HG02642 (cell line): ENCODE results near the gene GALP.
"Not testable (repeated sequence)": the region's sequence is repeated elsewhere in the genome, so short reads cannot be mapped to it uniquely, and the experiment has no call there.

ENCODE experiments used
- ATAC-seq: cut with Tn5 transposase; IDR thresholded peaks from one replicate; pipeline ENCODE4 v1.9.1; 2021; ENCODE audit warnings: mild to moderate bottlenecking; ENCODE audit not compliant: unreplicated experiment, poor library complexity

GALP gene

DNA sequence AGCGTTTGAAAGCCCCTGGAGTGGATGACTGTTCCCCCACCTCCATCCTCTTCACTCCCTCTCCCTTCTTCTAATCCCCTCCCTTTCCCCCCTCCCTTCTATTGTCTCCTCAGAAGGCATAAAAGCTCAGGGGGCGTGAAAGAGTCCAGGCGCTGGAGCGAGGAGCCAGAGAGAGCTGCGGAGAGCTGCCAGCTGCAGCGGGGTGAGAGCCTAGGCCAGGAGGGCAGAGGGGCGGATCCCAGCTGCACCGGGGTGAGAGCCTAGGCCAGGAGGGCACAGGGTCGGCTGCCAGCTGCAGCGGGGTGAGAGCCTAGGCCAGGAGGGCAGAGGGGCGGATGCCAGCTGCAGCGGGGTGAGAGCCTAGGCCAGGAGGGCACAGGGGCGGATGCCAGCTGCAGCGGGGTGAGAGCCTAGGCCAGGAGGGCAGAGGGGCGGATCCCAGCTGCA, at the start of gene GALP:
Gene GALP, plus strand, starts transcription at position 148 of the 447 bp plus-strand sequence. CDS start 1,101 bp downstream, outside the sequence.
- not testable (repeated sequence) for ATAC-seq

GRCh38 chr19:56126983-56127780, 48.6 kb upstream of the GALP start:
- no peak for ATAC-seq

GRCh38 chr19:56130006-56130405, 45.8 kb upstream of the GALP start:
- no peak for ATAC-seq

- no peak for ATAC-seq
These were observed 44.2 kb upstream of the GALP start for GRCh38 chr19:56131651-56132050.

GRCh38 chr19:56132316-56132822, 43.4 kb upstream of the GALP start:
- ATAC-seq = no peak

- ATAC-seq = peak; percentile 53
These were observed 41.8 kb upstream of the GALP start for GRCh38 chr19:56133858-56134653.

DNA sequence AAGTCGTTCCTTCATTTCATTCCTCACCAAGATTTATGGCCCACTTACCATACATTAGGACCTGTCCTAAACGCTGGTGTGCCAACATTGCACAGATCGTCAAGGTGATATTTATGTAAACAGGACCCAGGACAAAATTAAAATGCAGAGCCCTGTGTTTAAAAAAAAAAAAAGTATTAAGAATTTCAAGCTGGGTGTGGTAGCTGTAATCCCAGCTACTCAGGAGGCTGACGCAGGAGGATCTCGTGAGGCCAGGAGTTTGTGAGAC, 41.2 kb upstream of the GALP start:
- ATAC-seq = no peak

GRCh38 chr19:56136362-56136761, 39.4 kb upstream of the GALP start:
- ATAC-seq = no peak

GRCh38 chr19:56137405-56137804, 38.4 kb upstream of the GALP start:
- no peak for ATAC-seq

DNA sequence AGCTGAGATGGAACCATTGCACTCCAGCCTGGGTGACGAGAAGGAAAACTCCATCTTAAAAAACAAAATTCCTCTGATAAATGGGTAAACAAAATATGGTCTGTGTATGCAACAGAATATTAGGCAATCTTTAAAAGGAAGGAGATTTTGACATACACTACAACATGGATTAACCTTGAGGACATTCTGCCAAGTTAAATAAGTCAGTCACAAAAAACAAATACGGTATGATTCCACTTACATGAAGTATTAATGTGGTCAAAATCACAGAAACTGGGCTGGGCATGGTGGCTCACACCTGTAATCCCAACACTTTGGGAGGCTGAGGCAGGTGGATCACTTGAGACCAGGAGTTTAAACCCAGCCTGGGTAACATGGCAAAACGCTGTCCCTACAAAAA, 37.7 kb upstream of the GALP start:
- ATAC-seq = no peak

DNA sequence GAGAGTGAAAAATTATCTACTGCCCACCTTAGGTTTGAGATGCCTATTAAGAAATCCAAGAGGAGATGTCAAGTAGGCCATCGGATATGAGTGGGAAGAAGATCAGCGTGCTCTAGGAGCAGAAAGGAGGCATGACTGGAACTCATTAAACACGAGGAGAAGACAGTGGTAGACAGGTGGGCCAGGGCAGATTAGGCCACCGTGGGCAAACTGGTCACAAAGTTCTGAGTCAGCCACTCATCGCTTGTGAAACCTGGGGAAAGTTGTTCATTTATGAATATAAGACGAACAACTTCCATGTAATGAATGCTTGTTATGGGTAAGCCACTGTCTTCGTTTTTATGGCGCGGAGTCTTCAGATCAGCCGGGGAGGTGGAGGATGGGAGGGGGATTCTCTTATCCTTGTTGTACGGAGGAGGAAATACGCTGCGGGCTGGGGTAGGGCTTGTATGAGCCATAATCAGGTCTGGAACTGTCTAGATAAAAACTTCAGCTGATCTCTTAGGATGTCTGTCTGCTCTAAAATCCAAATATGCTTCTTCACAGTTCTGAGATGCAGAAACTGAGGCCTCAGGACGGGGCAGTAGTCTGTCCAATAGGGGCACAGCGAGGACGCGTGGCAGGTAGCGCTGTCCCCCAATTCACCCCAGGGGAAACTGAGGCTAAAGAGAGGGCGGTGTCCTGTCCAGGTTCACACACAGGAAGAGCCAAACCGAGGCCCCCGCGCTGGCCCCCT, 35.8 kb upstream of the GALP start:
- ATAC-seq = no peak

GRCh38 chr19:56140583-56141416, 35.0 kb upstream of the GALP start, which contains the start of gene ZNF444:
Gene ZNF444, plus strand, starts transcription at chr19:56141287. Its CDS starts 5,625 bp downstream, at chr19:56146912.
- ATAC-seq = peak; percentile 92

DNA sequence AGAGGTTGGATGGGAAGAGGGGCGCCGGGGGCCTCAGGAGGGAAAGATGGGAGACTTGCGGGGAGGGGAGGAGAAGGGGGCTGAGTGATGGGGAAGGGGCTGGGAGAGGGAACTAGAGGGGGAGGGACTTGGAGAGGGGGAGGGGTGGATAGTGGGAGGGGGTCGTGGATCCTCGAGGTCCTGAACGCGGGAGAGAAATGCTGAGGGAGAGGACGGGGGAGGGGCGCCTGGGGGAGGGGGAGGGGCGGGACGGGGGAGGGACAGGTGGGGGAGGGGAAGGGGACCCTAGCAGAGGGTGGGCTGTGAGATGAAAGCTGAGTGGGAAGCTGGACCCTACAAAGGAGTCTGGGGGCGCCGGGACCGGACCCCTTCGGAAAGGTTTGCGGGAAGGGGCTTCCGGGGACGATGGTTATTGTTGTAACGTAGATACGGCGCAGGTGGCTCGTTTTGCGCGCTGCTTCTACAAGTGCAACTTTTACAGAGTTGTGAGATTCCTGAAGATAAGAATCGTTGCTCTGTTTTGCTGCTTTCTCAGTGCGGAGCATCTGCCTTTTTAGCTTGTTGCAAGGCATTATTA, 34.3 kb upstream of the GALP start:
- no peak for ATAC-seq

GRCh38 chr19:56142087-56142787, 33.6 kb upstream of the GALP start:
- no peak for ATAC-seq

DNA sequence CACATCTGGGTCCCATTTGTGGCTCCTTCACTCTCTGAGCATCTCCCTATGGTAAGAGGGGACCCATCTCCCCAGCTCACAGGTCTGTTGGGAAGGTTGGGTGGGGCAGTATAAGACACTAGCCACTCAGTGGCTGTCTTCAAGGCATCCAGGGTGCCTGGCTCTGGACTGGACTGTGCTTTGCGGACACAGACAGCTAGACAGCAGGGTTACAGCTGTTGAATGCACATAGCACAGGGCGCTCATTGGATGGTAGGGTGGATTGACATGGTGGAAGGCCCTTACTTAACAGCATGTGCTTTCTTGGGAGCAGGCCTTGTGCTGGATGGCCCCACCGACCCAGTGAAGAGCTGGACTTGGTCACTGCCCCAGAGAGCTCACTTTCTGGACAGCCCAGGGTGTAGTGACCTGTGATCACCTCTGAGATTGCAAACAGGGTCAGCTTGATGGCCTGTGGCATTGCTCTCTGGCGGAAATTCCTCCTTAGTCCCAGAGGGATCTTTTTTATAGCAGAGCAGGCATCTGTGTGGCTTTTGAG, 32.8 kb upstream of the GALP start:
- no peak for ATAC-seq

DNA sequence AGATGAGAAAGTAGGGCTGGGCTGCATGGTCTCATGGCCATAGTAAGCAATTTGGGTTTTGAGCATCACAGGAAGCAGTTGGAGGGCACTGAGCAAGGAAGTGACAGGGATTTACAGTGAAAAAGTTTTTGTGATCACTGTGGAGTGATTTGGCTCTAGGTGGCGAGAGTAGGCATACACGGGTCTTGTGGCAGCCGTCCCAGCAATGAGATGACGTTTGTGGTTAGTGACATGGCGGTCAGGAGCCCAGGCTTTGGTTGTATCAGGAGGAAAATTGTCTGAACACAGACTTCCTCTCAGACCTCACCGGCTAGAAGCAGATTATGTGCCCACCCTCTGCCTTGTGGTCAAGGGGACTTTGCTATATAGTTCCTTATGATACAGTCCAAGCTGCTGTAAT, 31.4 kb upstream of the GALP start:
- ATAC-seq = no peak

DNA sequence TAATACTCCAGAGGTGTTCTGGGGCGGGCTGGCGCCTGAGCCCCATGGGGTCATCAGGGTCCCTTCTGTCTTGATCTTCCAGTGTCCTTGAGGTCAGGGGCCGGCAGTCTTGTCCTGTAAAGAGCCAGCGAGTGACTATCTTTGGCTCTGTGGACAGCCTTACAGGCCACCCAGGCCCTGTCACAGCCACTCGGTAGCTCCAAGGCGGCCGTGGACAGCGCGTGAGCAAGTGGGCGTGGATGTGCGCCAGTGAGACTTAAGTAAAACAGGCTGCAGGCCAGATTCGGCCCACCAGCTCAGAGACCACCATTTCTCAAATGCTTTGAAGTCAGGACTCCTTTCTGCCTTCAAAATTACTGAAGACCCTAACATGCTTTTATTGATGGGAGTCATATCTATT, 31.0 kb upstream of the GALP start:
- no peak for ATAC-seq

- no peak for ATAC-seq
These were observed 30.1 kb upstream of the GALP start for GRCh38 chr19:56145698-56146097.

DNA sequence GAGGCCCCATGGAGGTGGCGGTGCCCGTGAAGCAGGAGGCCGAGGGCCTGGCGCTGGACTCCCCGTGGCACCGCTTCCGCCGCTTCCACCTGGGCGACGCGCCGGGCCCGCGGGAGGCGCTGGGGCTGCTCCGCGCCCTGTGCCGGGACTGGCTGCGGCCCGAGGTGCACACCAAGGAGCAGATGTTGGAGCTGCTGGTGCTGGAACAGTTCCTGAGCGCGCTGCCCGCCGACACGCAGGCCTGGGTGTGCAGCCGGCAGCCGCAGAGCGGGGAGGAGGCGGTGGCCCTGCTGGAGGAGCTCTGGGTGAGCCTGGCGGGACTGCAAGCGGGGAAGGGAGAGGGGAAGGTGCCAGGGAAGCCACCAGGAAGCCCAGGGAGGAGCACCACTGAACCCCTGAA, 28.9 kb upstream of the GALP start:
- no peak for ATAC-seq
